Smooth muscle cell (in vitro differentiated cells): ENCODE measurements around the gene LRTM2. TPM values are rescaled to one million over a fixed set of nuclear protein-coding genes. Genes with fewer than 3 reads are reported as not detected.

Experiments
- DNase-seq: peaks from one replicate; lab custom pipeline; 2025; ENCODE audit not compliant: unreplicated experiment; lab: John Stamatoyannopoulos, UW
- H2AFZ ChIP-seq: fragments of 200-600 bp; sonication (generic); 2 replicates; pipeline ENCODE4 v1.6.0; 2016; ENCODE audit warnings: antibody characterized with exemption, low read depth, mild to moderate bottlenecking
- H3F3A ChIP-seq: fragments of 200-600 bp; sonication (generic); 2 replicates; pipeline ENCODE4 v1.6.0; 2017; ENCODE audit warnings: antibody characterized with exemption, low read depth
- H3K27ac ChIP-seq: fragments of 200-600 bp; sonication (generic); 2 replicates; pipeline ENCODE4 v1.5.1; 2016; ENCODE audit warnings: low read depth, mild to moderate bottlenecking
- H3K27me3 ChIP-seq: fragments of 200-600 bp; sonication (generic); 2 replicates; pipeline ENCODE4 v1.6.1; 2016; ENCODE audit warnings: low read depth, mild to moderate bottlenecking
- H3K36me3 ChIP-seq: fragments of 200-600 bp; sonication (generic); 2 replicates; pipeline ENCODE4 v1.5.1; 2016; ENCODE audit warnings: low read depth
- H3K4me1 ChIP-seq: fragments of 200-600 bp; sonication (generic); 2 replicates; pipeline ENCODE4 v1.5.1; 2016; ENCODE audit warnings: low read depth
- H3K4me2 ChIP-seq: fragments of 200-600 bp; sonication (generic); 2 replicates; pipeline ENCODE4 v1.6.0; 2016; ENCODE audit warnings: mild to moderate bottlenecking
- H3K4me3 ChIP-seq: fragments of 200-600 bp; sonication (generic); 2 replicates; pipeline ENCODE4 v1.5.1; 2016; ENCODE audit warnings: mild to moderate bottlenecking
- H3K79me2 ChIP-seq: fragments of 200-600 bp; sonication (generic); 2 replicates; pipeline ENCODE4 v1.6.0; 2016; ENCODE audit warnings: low read depth, mild to moderate bottlenecking
- H3K9ac ChIP-seq: fragments of 200-600 bp; sonication (generic); 2 replicates; pipeline ENCODE4 v1.6.0; 2016; ENCODE audit warnings: low read depth
- H3K9me3 ChIP-seq: fragments of 200-600 bp; sonication (generic); replicated peaks from 2 replicates; pipeline ENCODE4 v1.5.1; 2016; ENCODE audit warnings: low read depth
- H4K20me1 ChIP-seq: fragments of 200-600 bp; sonication (generic); 2 replicates; pipeline ENCODE4 v1.6.0; 2016; ENCODE audit warnings: low read depth
- WGBS: methylation state at CpG from one replicate; pipeline ENCODE4 v1.1.7; 2016; ENCODE audit warnings: low lambda C conversion rate; 5-methylcytosine and 5-hydroxymethylcytosine counted together
- polyA plus RNA-seq: library from polyadenylated mRNA; unstranded; fragments of >200 nt; fragmentation: Nextera tagmentation; extraction: Ambion mirVana; gene quantifications from 2 replicates; pipeline ENCODE4 v1.2.1, GENCODE V29; 2016
- total RNA-seq: library from RNA; depleted of rRNA; stranded (reverse); fragments of >200 nt; gene quantifications from 2 replicates; pipeline ENCODE4 v1.2.3, GENCODE V29; 2014
- TF ChIP-seq, protein P1 (sequence below): fragments of 200-600 bp; sonication (generic); IDR thresholded peaks from 2 replicates; pipeline ENCODE4 v1.5.1; 2017; ENCODE audit warnings: borderline replicate concordance, mild to moderate bottlenecking, antibody characterized with exemption; ENCODE audit not compliant: insufficient read depth, poor library complexity, severe bottlenecking

The LRTM2 gene
- total and polyA plus RNA-seq, 2 experiments from 2014 or later = not detected

GRCh38 chr12:1799051-1799881, 21.1 kb upstream of the LRTM2 start:
- no peak for DNase-seq
- Histone ChIP-seq H3F3A (no peaks in the 10 kb centered on the region), H3K4me2 (no peak overlapping the region), H3K27me3 (no peaks in the 10 kb centered on the region), H3K4me1 (no peaks in the 10 kb centered on the region), H4K20me1 (no peaks in the 10 kb centered on the region), H3K4me3 (no peak overlapping the region), H2AFZ (no peak overlapping the region), H3K9me3 (no peaks in the 10 kb centered on the region), H3K27ac (no peak overlapping the region), H3K36me3 (no peaks in the 10 kb centered on the region), H3K9ac (no peak overlapping the region), H3K79me2 (no peaks in the 10 kb centered on the region)
- 93% methylated on average over 21 of the region's 21 CpGs for WGBS
- TF ChIP-seq, protein P1, sequence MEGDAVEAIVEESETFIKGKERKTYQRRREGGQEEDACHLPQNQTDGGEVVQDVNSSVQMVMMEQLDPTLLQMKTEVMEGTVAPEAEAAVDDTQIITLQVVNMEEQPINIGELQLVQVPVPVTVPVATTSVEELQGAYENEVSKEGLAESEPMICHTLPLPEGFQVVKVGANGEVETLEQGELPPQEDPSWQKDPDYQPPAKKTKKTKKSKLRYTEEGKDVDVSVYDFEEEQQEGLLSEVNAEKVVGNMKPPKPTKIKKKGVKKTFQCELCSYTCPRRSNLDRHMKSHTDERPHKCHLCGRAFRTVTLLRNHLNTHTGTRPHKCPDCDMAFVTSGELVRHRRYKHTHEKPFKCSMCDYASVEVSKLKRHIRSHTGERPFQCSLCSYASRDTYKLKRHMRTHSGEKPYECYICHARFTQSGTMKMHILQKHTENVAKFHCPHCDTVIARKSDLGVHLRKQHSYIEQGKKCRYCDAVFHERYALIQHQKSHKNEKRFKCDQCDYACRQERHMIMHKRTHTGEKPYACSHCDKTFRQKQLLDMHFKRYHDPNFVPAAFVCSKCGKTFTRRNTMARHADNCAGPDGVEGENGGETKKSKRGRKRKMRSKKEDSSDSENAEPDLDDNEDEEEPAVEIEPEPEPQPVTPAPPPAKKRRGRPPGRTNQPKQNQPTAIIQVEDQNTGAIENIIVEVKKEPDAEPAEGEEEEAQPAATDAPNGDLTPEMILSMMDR = no peak

DNA sequence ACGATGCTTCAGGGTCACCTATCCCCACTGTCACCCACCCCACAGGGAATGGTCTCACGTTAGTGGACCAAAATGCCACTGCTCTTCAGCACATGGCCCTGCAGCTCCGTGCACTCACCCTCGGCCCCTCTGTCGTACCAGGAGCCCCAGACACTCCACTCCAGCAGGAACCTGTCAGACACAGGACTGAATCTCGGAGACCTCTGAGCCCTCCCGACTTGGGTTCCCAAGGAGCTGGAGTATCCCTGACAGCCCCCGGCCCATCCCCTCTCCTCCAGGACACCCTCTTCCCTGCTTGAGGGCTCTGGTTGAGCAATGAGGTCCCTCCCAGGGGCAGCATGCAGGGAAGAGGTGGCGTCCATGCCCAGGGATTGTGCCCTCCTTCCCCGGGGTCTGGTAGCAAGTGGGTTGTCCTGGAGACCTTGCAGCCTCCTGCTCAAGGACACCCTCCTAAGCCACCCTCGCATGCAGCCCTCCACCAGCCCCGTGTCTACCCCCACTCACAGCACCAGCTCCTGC, 20.4 kb upstream of the LRTM2 start:
- no peak overlapping the region for H3K4me3 ChIP-seq
- no peak overlapping the region for H2AFZ ChIP-seq
- TF ChIP-seq, protein P1 = no peak
- no peaks in the 10 kb centered on the region for H3K27me3 ChIP-seq
- 94% methylated on average over 12 of the region's 12 CpGs for WGBS
- DNase-seq = no peak
- no peak overlapping the region for H3K27ac ChIP-seq
- peaks cover 4% of the 10 kb centered on the region for H3K4me1 ChIP-seq
- H3K36me3 ChIP-seq = no peaks in the 10 kb centered on the region
- no peaks in the 10 kb centered on the region for H3K79me2 ChIP-seq
- H3K9me3 ChIP-seq = no peaks in the 10 kb centered on the region
- H3K4me2 ChIP-seq = no peak overlapping the region
- H4K20me1 ChIP-seq = no peaks in the 10 kb centered on the region
- H3K9ac ChIP-seq = no peak overlapping the region
- H3F3A ChIP-seq = no peaks in the 10 kb centered on the region

- 65% methylated on average over 14 of the region's 14 CpGs for WGBS
Observed at GRCh38 chr12:1800401-1801302, 19.7 kb upstream of the LRTM2 start.

More at GRCh38 chr12:1800401-1801302, 19.7 kb upstream of the LRTM2 start:
- Histone ChIP-seq H2AFZ (no peak overlapping the region), H3K27me3 (no peaks in the 10 kb centered on the region), H3F3A (no peaks in the 10 kb centered on the region), H4K20me1 (no peaks in the 10 kb centered on the region), H3K4me2 (no peak overlapping the region), H3K27ac (no peak overlapping the region), H3K9ac (no peak overlapping the region), H3K4me1 (peaks cover 4% of the 10 kb centered on the region), H3K4me3 (no peak overlapping the region), H3K79me2 (no peaks in the 10 kb centered on the region), H3K36me3 (no peaks in the 10 kb centered on the region), H3K9me3 (no peaks in the 10 kb centered on the region)
- TF ChIP-seq, protein P1 = peak; percentile 16
- DNase-seq = no peak
